ENCODE results near the gene SLC16A3. TPM values are rescaled to one million over a fixed set of nuclear protein-coding genes. Genes with fewer than 3 reads are reported as not detected.

SLC16A3 gene
- polyA plus RNA-seq, 1 donor (not counting 4 experiments of a cell fraction or from before 2014, with no cell fraction given) = 35.7 TPM

DNA sequence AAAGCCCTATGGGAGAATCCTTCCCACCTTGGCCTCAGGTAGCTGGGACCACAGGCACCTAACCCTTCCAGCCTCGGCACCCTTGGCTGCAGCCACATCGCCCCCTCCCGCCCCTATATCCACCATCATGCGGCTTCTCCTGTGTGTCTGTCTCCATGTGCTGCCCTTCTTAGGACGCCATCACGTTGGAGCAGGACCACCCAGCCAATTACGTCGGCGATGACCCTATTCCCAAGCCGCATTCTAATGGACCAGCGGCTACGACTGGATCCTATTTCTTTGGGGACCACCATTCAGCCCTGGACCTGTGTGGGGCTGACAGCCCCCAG, 12.9 kb upstream of the SLC16A3 start:
- no peak for DNase-seq (ENCODE audit: low read depth, low spot score)

GRCh38 chr17:82216301-82217119, 12.3 kb upstream of the SLC16A3 start:
- peak; percentile 53 for FAIRE-seq
- H3K36me3 ChIP-seq (ENCODE audit: control insufficient read depth in 2 of 2, extremely low read depth in 1 of 2, insufficient read depth in 2 of 2, low read length in 2 of 2) = no peaks in the 10 kb centered on the region
- peak overlapping the region; percentile 78 for H3K27ac ChIP-seq (ENCODE audit: control insufficient read depth, insufficient read depth, low read length)
- no peaks in the 10 kb centered on the region for H3K27me3 ChIP-seq (ENCODE audit: control insufficient read depth, extremely low read depth, insufficient read depth, low read length)
- no peaks in the 10 kb centered on the region for H3K9me1 ChIP-seq (ENCODE audit: control insufficient read depth, extremely low read depth, insufficient read depth, low read length)
- H3K9me3 ChIP-seq (ENCODE audit: control insufficient read depth, low read depth, low read length) = no peaks in the 10 kb centered on the region
- no peaks in the 10 kb centered on the region for H4K20me1 ChIP-seq (ENCODE audit: control insufficient read depth, extremely low read depth, insufficient read depth, low read length)
- H3K9ac ChIP-seq (ENCODE audit: control insufficient read depth, extremely low read depth, insufficient read depth, low read length) = peak overlapping the region; percentile 69
- no peak for DNase-seq (ENCODE audit: low read depth, low spot score)
- peak overlapping the region; percentile 58 for H2AFZ ChIP-seq (ENCODE audit: control insufficient read depth, low read length)
- dilution Hi-C loops (cut with MboI; ENCODE audit: extremely low pct_ligation_motif_present, low sequenced_read_pairs) = no loop called here
- peaks cover 35% of the 10 kb centered on the region for H3K4me1 ChIP-seq (ENCODE audit: control insufficient read depth, extremely low read depth, insufficient read depth, low read length)
- H3K4me2 ChIP-seq (ENCODE audit: control insufficient read depth, extremely low read depth, insufficient read depth, low read depth, low read length) = peak overlapping the region; percentile 78
- peak overlapping the region in 1 of 3 experiments; percentile 38 for H3K4me3 ChIP-seq (ENCODE audit: control insufficient read depth in 2 of 3, extremely low read depth in 1 of 3, insufficient read depth in 2 of 3, low read depth in 1 of 3, low read length in 3 of 3)
- peaks cover 6% of the 10 kb centered on the region for H3K79me2 ChIP-seq (ENCODE audit: control insufficient read depth, insufficient read depth, low read length)
- no peak for TF ChIP-seq EZH2 (IDR thresholded peaks at IDR 0.05; ENCODE audit: low read length)
- peak in 1 of 3 experiments; percentile 44 for TF ChIP-seq CTCF (optimal IDR thresholded peaks at IDR 0.05 in 1 of 3, IDR thresholded peaks at IDR 0.05 in 1 of 3, conservative IDR thresholded peaks at IDR 0.05 in 1 of 3; ENCODE audit: extremely low read depth in 1 of 3, insufficient read depth in 2 of 3, low read length in 3 of 3)

More for the DNA sequence above, 12.9 kb upstream of the SLC16A3 start:
- H3K9me3 ChIP-seq (ENCODE audit: control insufficient read depth, low read depth, low read length) = no peaks in the 10 kb centered on the region
- no peaks in the 10 kb centered on the region for H4K20me1 ChIP-seq (ENCODE audit: control insufficient read depth, extremely low read depth, insufficient read depth, low read length)
- peaks cover 11% of the 10 kb centered on the region for H3K79me2 ChIP-seq (ENCODE audit: control insufficient read depth, insufficient read depth, low read length)
- H3K4me1 ChIP-seq (ENCODE audit: control insufficient read depth, extremely low read depth, insufficient read depth, low read length) = peaks cover 39% of the 10 kb centered on the region
- H3K9me1 ChIP-seq (ENCODE audit: control insufficient read depth, extremely low read depth, insufficient read depth, low read length) = no peaks in the 10 kb centered on the region
- H3K9ac ChIP-seq (ENCODE audit: control insufficient read depth, extremely low read depth, insufficient read depth, low read length) = peak overlapping the region; percentile 69
- FAIRE-seq = no peak
- H3K4me3 ChIP-seq (ENCODE audit: control insufficient read depth in 2 of 3, extremely low read depth in 1 of 3, insufficient read depth in 2 of 3, low read depth in 1 of 3, low read length in 3 of 3) = no peak overlapping the region
- peak overlapping the region; percentile 78 for H3K27ac ChIP-seq (ENCODE audit: control insufficient read depth, insufficient read depth, low read length)
- no peak for TF ChIP-seq EZH2 (IDR thresholded peaks at IDR 0.05; ENCODE audit: low read length)
- TF ChIP-seq CTCF (optimal IDR thresholded peaks at IDR 0.05 in 1 of 3, IDR thresholded peaks at IDR 0.05 in 1 of 3, conservative IDR thresholded peaks at IDR 0.05 in 1 of 3; ENCODE audit: extremely low read depth in 1 of 3, insufficient read depth in 2 of 3, low read length in 3 of 3) = no peak
- H2AFZ ChIP-seq (ENCODE audit: control insufficient read depth, low read length) = no peak overlapping the region
- peak overlapping the region; percentile 78 for H3K4me2 ChIP-seq (ENCODE audit: control insufficient read depth, extremely low read depth, insufficient read depth, low read depth, low read length)
- dilution Hi-C loops (cut with MboI; ENCODE audit: extremely low pct_ligation_motif_present, low sequenced_read_pairs) = no loop called here
- no peaks in the 10 kb centered on the region for H3K27me3 ChIP-seq (ENCODE audit: control insufficient read depth, extremely low read depth, insufficient read depth, low read length)
- H3K36me3 ChIP-seq (ENCODE audit: control insufficient read depth in 2 of 2, extremely low read depth in 1 of 2, insufficient read depth in 2 of 2, low read length in 2 of 2) = no peaks in the 10 kb centered on the region

Measured in keratinocyte (primary cell).